Cardiac muscle cell (in vitro differentiated cells and primary cell): ENCODE results near the gene PARVA. TPM values are rescaled to one million over a fixed set of nuclear protein-coding genes. Genes with fewer than 3 reads are reported as not detected.

Experiments
- DNase-seq, 2 donors: peaks; one replicate each; pipeline versions ENCODE4 v3.0.0 to v3.0.0-alpha.2; 2010 to 2017; ENCODE audit warnings: low read depth in 1 of 2, low spot score in 1 of 2
- H3K27ac ChIP-seq: fragments of 200-600 bp; sonication (generic); 2 replicates; pipeline ENCODE4 v1.5.1; 2016
- H3K27me3 ChIP-seq: fragments of 200-600 bp; sonication (generic); 2 replicates; pipeline ENCODE4 v1.6.0; 2016; ENCODE audit warnings: control low read depth
- H3K36me3 ChIP-seq: fragments of 200-600 bp; sonication (generic); 2 replicates; pipeline ENCODE4 v1.5.1; 2016; ENCODE audit warnings: control low read depth
- H3K4me1 ChIP-seq: fragments of 200-600 bp; sonication (generic); 2 replicates; pipeline ENCODE4 v1.8.1; 2017; ENCODE audit warnings: low read depth, mild to moderate bottlenecking, mixed run types
- H3K4me3 ChIP-seq: fragments of 200-600 bp; sonication (generic); 2 replicates; pipeline ENCODE4 v1.5.1; 2016; ENCODE audit warnings: mild to moderate bottlenecking
- H3K9me3 ChIP-seq: fragments of 200-600 bp; sonication (generic); 2 replicates; pipeline ENCODE4 v1.5.1; 2017; ENCODE audit warnings: low read depth, mild to moderate bottlenecking, control low read depth
- polyA plus RNA-seq: library from polyadenylated mRNA; unstranded; fragments of >200 nt; fragmentation: Nextera tagmentation; extraction: Ambion mirVana; gene quantifications from 2 replicates; pipeline ENCODE4 v1.2.1, GENCODE V29; 2016
- total RNA-seq: library from RNA; depleted of rRNA; stranded (reverse); fragments of >200 nt; gene quantifications from 2 replicates; pipeline ENCODE4 v1.2.3, GENCODE V29; 2016
- TF ChIP-seq, protein P1 (sequence below): IDR thresholded peaks from 2 replicates; pipeline ENCODE4 v1.5.1; 2012; ENCODE audit warnings: low read depth, mild to moderate bottlenecking, low read length

PARVA gene
- total and polyA plus RNA-seq, 2 experiments from 2014 or later = 13.0 to 24.2 TPM

DNA sequence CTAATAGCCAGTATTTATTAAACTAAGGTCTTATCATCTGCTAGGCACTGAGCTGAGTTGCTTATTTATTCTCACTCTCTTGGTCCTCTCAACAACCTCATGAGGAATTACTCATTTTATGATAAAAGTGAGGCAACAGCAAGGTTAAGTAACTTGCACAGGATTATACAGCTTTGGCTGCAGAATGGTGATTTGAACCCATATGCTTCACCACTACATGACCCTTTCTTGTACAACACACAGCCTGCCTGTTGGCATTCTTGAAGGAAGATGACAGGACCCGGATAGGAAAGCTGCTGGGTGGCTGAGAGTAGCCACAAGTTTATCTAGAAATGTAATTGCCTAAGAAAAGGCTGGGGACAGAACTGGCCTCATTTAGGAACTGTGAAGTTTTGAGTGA, 5.3 kb upstream of the PARVA start:
- H3K4me1 ChIP-seq = peaks cover 8% of the 10 kb centered on the region
- H3K27ac ChIP-seq = no peak overlapping the region
- peak in 1 of 2 donors; percentile 64 for DNase-seq
- no peaks in the 10 kb centered on the region for H3K27me3 ChIP-seq
- no peak overlapping the region for H3K4me3 ChIP-seq
- no peaks in the 10 kb centered on the region for H3K9me3 ChIP-seq
- TF ChIP-seq, protein P1, sequence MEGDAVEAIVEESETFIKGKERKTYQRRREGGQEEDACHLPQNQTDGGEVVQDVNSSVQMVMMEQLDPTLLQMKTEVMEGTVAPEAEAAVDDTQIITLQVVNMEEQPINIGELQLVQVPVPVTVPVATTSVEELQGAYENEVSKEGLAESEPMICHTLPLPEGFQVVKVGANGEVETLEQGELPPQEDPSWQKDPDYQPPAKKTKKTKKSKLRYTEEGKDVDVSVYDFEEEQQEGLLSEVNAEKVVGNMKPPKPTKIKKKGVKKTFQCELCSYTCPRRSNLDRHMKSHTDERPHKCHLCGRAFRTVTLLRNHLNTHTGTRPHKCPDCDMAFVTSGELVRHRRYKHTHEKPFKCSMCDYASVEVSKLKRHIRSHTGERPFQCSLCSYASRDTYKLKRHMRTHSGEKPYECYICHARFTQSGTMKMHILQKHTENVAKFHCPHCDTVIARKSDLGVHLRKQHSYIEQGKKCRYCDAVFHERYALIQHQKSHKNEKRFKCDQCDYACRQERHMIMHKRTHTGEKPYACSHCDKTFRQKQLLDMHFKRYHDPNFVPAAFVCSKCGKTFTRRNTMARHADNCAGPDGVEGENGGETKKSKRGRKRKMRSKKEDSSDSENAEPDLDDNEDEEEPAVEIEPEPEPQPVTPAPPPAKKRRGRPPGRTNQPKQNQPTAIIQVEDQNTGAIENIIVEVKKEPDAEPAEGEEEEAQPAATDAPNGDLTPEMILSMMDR = no peak
- H3K36me3 ChIP-seq = no peaks in the 10 kb centered on the region

DNA sequence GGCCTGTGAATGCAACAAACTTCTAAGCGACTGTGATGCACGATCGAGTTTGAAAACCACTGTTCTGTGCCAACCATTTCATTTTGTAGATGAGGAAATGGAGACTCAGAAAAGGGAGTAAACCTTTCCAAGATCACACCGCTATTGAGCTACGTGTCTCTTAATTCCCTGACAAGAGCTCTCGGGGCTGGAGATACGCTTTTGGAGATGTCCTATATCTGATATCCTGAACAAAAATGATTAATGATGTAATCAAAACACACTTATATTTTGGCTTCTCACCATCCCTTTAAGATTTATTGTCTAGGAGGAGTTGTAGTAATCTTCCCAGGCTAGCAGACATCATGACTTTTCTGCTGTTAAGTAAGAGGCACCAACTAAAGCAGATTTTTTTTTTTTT, 1.7 kb upstream of the PARVA start:
- TF ChIP-seq, protein P1 = no peak
- Histone ChIP-seq H3K36me3 (no peaks in the 10 kb centered on the region), H3K27me3 (no peaks in the 10 kb centered on the region), H3K9me3 (no peaks in the 10 kb centered on the region), H3K4me3 (no peak overlapping the region), H3K27ac (no peak overlapping the region), H3K4me1 (peaks cover 12% of the 10 kb centered on the region)
- no peak for DNase-seq

DNA sequence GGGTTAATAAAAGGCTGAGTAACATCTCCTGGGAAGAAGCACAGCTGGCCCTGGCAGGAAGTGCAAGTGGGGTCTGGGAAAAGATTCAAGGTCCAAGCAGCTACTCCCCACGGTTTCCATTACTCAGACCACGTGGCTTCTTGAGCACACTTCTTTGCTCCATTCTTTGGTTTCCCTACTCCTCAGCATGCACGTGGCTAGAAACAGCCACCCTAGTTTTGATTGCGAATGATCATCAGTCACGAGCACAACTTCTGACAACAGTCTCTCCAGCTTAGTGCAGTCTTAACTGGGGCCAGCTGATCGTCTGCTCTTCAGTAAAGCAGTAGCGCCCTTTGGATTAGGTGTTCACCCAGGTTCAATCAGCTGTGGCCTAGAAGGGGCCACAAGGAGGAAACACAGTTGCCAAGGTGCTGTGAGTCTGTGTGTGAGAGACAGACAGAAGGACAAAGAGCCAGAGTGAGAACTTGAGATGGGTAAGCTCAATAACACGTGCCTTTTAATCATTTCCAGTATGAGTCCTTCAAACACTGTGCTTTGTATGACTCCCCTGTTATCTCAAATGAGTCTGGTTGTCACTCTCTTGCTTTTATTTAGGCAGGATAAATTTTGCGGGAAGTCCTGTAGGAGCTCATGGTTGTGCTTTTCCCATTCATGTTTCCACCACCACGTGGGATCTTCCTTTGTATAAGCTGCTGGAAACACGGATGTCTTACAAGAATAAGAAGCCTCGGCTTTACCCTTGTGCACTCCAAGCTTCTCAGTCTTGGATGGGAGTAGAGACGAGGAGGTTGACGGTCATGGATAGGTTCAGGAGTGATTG, 901 bp upstream of the PARVA start:
- Histone ChIP-seq H3K36me3 (no peaks in the 10 kb centered on the region), H3K27ac (peak overlapping the region; percentile 99), H3K27me3 (no peaks in the 10 kb centered on the region), H3K4me3 (peak overlapping the region; percentile 83), H3K9me3 (no peaks in the 10 kb centered on the region), H3K4me1 (peaks cover 12% of the 10 kb centered on the region)
- TF ChIP-seq, protein P1 = no peak
- DNase-seq = peak in 1 of 2 donors; percentile 90

DNA sequence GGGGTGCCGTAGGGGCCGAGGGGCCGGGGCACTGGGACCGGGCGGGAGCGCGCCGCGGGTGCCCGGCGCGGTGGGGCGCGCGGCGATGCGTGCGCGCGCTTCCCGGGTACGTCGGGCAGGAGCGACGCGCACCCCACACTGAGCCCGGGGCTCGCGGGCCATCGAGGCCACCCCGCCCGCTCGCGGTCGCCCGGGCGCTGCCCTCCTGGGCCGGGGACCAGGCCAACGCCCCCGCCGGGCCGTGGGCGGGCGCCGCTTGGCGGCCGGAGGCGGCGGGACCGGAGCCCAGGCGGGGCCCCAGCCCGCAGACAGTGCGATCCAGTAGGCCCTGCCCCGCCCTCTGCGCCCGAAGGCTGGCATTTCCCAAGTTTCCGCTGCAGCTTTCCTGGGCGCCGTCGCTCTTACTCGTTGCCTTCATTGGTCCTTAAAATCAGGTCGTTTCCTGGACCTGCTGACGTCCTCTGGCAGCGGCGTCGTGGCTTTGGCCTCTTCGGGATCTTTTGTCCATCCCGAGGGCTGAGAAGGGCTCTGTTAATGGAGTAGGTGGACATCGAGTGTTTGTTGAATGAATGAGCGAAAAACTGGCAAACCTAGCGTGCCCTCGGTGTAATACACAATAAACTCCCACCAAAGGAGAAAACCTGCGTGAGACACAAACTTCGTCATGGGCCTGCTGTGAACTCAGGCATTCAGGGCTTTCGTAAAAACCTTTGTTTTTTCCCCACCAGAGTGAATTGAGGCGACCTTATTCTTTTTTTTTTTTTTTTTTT, 638 bp downstream of the PARVA start:
- TF ChIP-seq, protein P1 = peak; percentile 16
- Histone ChIP-seq H3K9me3 (no peaks in the 10 kb centered on the region), H3K27me3 (no peaks in the 10 kb centered on the region), H3K4me1 (peaks cover 12% of the 10 kb centered on the region), H3K4me3 (peak overlapping the region; percentile 83), H3K27ac (peak overlapping the region; percentile 99), H3K36me3 (no peaks in the 10 kb centered on the region)
- DNase-seq = peak; percentile 81 to 87

DNA sequence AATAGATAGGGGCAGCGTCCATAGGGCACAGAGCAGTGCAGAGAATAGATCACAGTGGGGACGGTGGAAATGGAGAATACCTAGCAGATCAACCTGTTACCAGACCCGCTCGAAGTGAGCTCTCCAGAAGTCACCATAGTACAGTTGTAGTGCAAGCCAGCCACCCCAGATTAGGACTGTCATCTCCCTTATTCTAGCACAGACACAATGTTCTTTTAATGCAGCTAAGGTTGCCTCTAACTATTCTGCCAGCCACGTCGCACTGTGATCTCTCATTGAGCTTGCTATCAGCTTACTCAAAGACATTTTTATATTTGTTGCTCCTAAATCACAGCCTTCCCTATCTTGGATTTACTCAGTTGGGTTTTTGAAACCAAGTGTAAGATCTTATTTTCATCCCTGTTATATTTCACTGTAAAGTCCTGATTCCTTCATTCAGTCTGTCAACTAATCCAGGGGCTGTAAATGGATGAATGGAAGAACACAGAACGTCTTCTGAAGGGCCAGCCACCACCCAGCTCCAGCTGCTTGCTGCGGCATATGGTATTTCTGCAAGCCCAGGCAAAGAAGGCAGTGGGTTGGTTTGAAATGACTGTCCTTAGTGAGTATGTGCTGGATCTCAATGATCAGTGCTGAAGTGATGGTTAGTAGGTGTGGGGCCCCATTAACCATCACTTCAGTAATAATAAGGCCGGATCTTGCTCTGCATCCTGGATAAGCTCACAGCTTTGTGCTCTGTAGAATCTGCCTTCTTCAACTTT, 3.4 kb downstream of the PARVA start:
- Histone ChIP-seq H3K36me3 (no peaks in the 10 kb centered on the region), H3K9me3 (no peaks in the 10 kb centered on the region), H3K4me3 (no peak overlapping the region), H3K27me3 (no peaks in the 10 kb centered on the region), H3K4me1 (peaks cover 12% of the 10 kb centered on the region), H3K27ac (no peak overlapping the region)
- TF ChIP-seq, protein P1 = no peak
- no peak for DNase-seq
